ENCODE results near the gene SPRR2E. TPM values are rescaled to one million over a fixed set of nuclear protein-coding genes. Genes with fewer than 3 reads are reported as not detected.

The SPRR2E gene
- total and polyA plus RNA-seq, 2 of the 8 experiments (the other 6 are each of a cell fraction or from before 2014, with no cell fraction given), result not detected

GRCh38 chr1:153127296-153127695 is 33.0 kb upstream of the SPRR2E start (continued):
- TF ChIP-seq CHD7 (IDR thresholded peaks at IDR 0.05; ENCODE audit: insufficient replicate concordance, low read length), result no peak
- TF ChIP-seq E2F6 (IDR thresholded peaks at IDR 0.05), result no peak
- TF ChIP-seq NANOG (IDR thresholded peaks at IDR 0.05; ENCODE audit: insufficient read depth, low read depth, low read length, poor library complexity, severe bottlenecking), result no peak
- TF ChIP-seq KDM1A (IDR thresholded peaks at IDR 0.05; ENCODE audit: borderline replicate concordance, low read length), result no peak
- TF ChIP-seq ATF3 (IDR thresholded peaks at IDR 0.05; ENCODE audit: insufficient read depth, low read depth, low read length), result no peak
- TF ChIP-seq JUN (IDR thresholded peaks at IDR 0.05; ENCODE audit: low read depth, low read length), result no peak
- no peak for TF ChIP-seq TAF7 (optimal IDR thresholded peaks at IDR 0.05; ENCODE audit: borderline replicate concordance, low read depth, low read length)

All from H1 (cell line).